Fibroblast of villous mesenchyme (primary cell): ENCODE measurements around the gene ASXL3. TPM values are rescaled to one million over a fixed set of nuclear protein-coding genes. Genes with fewer than 3 reads are reported as not detected.

ENCODE experiments used
- DNase-seq: peaks from one replicate; pipeline ENCODE4 v3.0.0-alpha.2; 2010; ENCODE audit warnings: low read depth
- H3K4me3 ChIP-seq: 2 replicates; pipeline ENCODE4 v1.5.1; 2011; ENCODE audit warnings: low read depth, mild to moderate bottlenecking, low read length
- total RNA-seq: library from RNA; depleted of rRNA; stranded (reverse); fragments of >200 nt; gene quantifications from 2 replicates; pipeline ENCODE4 v1.2.3, GENCODE V29; 2012
- TF ChIP-seq, protein P1 (sequence below): IDR thresholded peaks from 2 replicates; pipeline ENCODE4 v1.5.1; 2012; ENCODE audit warnings: low read depth, mild to moderate bottlenecking, low read length; ENCODE audit not compliant: insufficient read depth

The ASXL3 gene
- total RNA-seq, 1 donor: under 0.01 TPM

GRCh38 chr18:33702625-33703024, 124.6 kb downstream of the ASXL3 start:
- DNase-seq: no peak
- TF ChIP-seq, protein P1, sequence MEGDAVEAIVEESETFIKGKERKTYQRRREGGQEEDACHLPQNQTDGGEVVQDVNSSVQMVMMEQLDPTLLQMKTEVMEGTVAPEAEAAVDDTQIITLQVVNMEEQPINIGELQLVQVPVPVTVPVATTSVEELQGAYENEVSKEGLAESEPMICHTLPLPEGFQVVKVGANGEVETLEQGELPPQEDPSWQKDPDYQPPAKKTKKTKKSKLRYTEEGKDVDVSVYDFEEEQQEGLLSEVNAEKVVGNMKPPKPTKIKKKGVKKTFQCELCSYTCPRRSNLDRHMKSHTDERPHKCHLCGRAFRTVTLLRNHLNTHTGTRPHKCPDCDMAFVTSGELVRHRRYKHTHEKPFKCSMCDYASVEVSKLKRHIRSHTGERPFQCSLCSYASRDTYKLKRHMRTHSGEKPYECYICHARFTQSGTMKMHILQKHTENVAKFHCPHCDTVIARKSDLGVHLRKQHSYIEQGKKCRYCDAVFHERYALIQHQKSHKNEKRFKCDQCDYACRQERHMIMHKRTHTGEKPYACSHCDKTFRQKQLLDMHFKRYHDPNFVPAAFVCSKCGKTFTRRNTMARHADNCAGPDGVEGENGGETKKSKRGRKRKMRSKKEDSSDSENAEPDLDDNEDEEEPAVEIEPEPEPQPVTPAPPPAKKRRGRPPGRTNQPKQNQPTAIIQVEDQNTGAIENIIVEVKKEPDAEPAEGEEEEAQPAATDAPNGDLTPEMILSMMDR: no peak
- H3K4me3 ChIP-seq: no peak overlapping the region

GRCh38 chr18:33706391-33706790, 128.4 kb downstream of the ASXL3 start:
- peak; percentile 5 for DNase-seq
- no peak overlapping the region for H3K4me3 ChIP-seq
- TF ChIP-seq, protein P1: no peak

- DNase-seq: no peak
- TF ChIP-seq, protein P1: no peak
- H3K4me3 ChIP-seq: no peak overlapping the region
Observed at GRCh38 chr18:33708876-33709275, 130.9 kb downstream of the ASXL3 start.

DNA sequence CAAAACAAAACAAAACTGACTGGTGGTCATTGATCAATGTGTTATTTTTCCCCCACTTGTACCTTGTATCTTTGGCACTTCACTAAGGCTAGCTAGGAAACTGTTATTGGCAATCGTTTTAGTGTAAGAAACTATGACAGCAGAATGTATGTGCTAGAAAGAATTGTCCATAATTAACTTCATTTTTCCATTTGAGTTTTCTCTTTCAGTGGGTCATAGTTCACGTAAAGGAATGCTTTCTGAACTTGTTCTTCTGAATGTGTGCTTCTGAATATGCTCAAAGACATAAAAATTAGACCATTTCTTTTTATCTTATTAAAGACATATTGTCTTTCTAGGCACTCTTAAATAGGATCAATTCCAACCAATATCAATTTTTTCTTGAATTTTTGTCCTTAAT, 132.2 kb downstream of the ASXL3 start:
- DNase-seq: no peak
- no peak overlapping the region for H3K4me3 ChIP-seq
- TF ChIP-seq, protein P1: no peak

- DNase-seq: no peak
- TF ChIP-seq, protein P1: no peak
- H3K4me3 ChIP-seq: no peak overlapping the region
Observed at GRCh38 chr18:33711514-33711913, 133.5 kb downstream of the ASXL3 start.

DNA sequence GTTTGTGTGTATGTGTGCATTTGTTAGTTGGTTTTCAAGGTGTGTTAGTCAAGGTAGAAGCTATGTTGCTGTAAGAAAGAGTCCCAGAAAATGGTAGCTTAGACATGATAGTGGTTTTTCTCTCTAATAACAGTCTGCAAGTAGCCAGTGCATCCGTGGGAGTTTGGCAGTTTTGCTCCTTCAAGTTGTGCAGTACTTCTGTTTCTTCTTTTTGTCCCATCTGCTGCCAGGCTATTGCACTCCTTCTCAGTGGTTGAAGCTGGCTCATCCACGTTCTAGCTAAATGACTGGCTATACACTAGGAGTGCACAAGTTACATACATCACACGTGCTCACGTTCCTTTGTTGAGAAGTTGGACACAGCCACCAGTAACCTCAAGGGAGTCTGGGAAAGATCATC, 134.7 kb downstream of the ASXL3 start:
- TF ChIP-seq, protein P1: no peak
- no peak overlapping the region for H3K4me3 ChIP-seq
- DNase-seq: no peak

DNA sequence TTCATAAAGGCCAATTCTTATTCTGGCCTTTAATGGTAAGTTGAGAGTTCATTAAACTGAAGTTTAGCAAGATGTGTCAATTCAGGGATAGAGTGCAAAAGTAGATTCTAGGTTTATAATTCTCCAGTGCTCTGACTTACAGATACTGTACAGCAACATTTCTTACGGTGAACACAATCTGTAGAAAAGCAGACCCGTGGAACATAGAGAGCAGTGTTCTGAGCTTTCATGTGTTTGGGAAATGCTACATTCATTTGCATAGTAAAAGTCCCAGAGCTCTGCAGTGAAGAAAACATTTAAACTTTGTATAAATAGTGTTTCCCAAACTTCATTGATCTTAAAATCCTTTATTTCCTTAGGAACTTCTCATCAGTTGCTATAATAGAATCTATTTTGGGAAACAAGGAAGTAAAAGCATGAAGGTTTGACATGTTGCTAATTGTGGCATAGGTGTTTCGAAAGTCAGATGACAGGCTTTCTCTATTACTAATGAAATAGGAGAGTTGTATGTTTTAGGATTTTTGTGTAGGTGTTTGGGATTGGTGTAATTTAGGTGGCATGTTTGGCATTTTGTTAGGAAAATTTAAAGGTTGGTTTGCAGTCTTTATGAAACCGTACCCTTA, 138.2 kb downstream of the ASXL3 start:
- DNase-seq: no peak
- no peak overlapping the region for H3K4me3 ChIP-seq
- TF ChIP-seq, protein P1: no peak
